ENCODE data around the gene AGBL2. TPM values are rescaled to one million over a fixed set of nuclear protein-coding genes. Genes with fewer than 3 reads are reported as not detected.
A peak's percentile ranks its signal among the peaks of the same experiment; 100 is the strongest.
"Not testable (repeated sequence)": the region's sequence is repeated elsewhere in the genome, so short reads cannot be mapped to it uniquely, and the experiment has no call there.

Gene AGBL2
- total and polyA plus RNA-seq, 2 donors = 1.6 to 3.5 TPM

DNA sequence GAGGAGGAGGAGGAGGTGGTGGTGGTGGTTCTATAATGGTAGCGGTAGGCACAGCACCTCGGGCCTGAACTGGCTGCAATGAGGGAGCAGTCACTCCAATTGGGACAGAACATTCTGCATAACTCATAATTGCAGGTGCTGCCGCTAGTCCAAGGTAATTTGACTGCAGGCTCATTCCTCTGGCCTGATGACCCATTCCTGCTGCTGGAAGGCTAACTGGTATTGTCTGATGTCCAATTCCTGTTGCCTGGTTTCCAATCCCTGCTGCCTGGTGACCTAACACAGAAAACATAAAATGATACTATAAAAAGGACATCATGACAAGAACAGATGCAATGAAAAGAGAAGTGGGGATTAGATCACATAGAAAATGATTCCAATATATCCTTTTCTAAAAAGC, 7.9 kb upstream of the AGBL2 start:
- WGBS = 85% methylated on average over 3 of the region's 3 CpGs
- no peaks in the 10 kb centered on the region for H3K4me1 ChIP-seq (ENCODE audit: insufficient read depth)
- no peak overlapping the region for H3K4me3 ChIP-seq (ENCODE audit: low read depth, low read length)
- no peak overlapping the region for H3K27ac ChIP-seq (ENCODE audit: low read depth)
- peaks cover 8% of the 10 kb centered on the region for H3K36me3 ChIP-seq (ENCODE audit: insufficient read depth)
- no peak for DNase-seq (ENCODE audit: extremely low spot score)

DNA sequence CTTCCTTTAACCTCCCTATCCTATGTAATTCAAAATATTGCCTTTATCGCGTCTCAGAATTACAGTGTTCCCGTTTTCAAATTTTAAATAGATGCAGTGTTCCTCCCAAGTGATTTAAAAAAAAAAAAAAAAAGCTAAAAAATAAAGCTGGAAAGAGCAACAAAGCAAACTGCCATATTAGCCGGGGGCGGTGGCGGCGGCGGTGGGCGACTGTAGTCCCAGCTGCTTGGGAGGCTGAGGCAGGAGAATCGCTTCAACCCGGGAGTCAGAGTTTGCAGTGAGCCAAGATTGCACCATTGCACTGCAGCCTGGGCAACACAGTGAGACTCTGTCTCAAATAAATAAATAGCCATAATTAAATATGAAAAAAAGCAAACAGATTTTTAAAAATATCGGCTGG, 5.5 kb upstream of the AGBL2 start:
- no peak overlapping the region for H3K27ac ChIP-seq (ENCODE audit: low read depth)
- H3K4me1 ChIP-seq (ENCODE audit: insufficient read depth) = no peaks in the 10 kb centered on the region
- peaks cover 8% of the 10 kb centered on the region for H3K36me3 ChIP-seq (ENCODE audit: insufficient read depth)
- no peak overlapping the region for H3K4me3 ChIP-seq (ENCODE audit: low read depth, low read length)
- WGBS = 98% methylated on average over 12 of the region's 12 CpGs
- DNase-seq (ENCODE audit: extremely low spot score) = no peak

DNA sequence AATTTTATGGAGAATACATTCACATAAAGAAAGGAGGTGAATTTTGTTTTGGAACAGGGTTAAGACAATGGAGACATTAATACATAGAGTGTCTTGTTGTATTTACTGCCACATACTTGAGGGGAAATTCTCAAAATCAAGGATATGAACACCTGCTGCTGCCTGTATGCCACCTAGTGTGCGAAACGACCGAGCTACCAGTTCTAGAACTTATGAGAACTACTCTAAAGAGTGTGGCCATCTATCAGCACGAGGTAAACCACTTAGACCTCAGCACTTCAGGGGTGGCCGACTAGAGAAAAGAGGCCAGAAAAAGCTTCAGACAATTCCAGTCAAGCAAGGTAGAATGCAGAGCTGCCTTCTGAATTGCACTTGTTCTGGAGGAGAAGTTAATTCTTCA, 1.5 kb upstream of the AGBL2 start:
- H3K36me3 ChIP-seq (ENCODE audit: insufficient read depth) = peaks cover 2% of the 10 kb centered on the region
- no peaks in the 10 kb centered on the region for H3K4me1 ChIP-seq (ENCODE audit: insufficient read depth)
- no peak overlapping the region for H3K4me3 ChIP-seq (ENCODE audit: low read depth, low read length)
- no peak overlapping the region for H3K27ac ChIP-seq (ENCODE audit: low read depth)
- 74% methylated on average over 5 of the region's 5 CpGs for WGBS
- DNase-seq (ENCODE audit: extremely low spot score) = no peak

DNA sequence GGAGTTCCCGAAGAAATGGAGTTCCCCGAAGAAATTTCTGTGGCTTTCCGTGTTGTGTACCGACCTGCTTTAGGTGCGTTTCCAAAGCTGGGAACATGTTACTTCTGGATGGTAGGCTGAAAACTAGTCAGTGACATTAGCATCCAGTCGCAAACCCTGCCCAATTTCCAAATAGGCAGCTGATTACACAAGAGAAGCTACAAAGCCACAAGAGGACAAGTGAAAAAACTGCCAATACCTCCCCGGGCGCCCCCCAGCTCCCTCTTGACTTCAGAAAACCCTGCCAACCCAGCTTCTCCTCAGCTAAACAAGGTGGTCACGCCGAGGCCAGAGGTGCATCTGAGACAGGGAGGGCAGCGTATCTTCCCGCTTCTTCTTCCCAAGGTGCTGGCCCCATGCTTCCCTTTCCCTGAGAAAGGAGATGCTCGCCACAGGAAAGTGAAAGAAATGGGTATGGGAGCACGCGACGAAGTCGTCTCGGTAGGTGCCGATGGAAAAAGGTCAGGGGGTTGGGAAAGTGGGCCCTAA, 551 bp downstream of the AGBL2 start:
- 13% methylated on average over 19 of the region's 19 CpGs for WGBS
- DNase-seq (ENCODE audit: extremely low spot score) = no peak
- Histone ChIP-seq H3K4me3 (ENCODE audit: low read depth, low read length) (peak overlapping the region; percentile 56), H3K4me1 (ENCODE audit: insufficient read depth) (no peaks in the 10 kb centered on the region), H3K36me3 (ENCODE audit: insufficient read depth) (peaks cover under 1% of the 10 kb centered on the region), H3K27ac (ENCODE audit: low read depth) (no peak overlapping the region)

DNA sequence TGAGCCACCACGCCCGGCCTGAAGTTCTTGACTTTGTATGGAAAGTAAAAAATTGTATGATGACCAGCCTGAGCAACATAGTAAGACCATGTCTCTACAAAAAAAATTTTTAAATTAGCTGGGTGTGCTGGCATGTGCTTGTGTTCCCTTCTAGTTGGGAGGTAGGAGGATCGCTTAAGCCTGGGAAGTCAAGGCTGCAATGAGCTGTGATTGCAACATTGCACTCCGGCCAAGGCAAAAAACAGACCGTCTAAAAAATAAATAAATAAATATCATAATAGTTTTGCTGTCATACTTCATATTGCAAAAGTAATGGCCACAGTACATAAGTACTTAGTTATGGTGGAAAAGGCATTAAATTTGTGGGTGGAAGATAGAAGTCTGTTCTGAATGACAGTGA, 3.4 kb downstream of the AGBL2 start:
- no peaks in the 10 kb centered on the region for H3K4me1 ChIP-seq (ENCODE audit: insufficient read depth)
- 83% methylated on average over 5 of the region's 5 CpGs for WGBS
- no peak overlapping the region for H3K27ac ChIP-seq (ENCODE audit: low read depth)
- H3K4me3 ChIP-seq (ENCODE audit: low read depth, low read length) = no peak overlapping the region
- H3K36me3 ChIP-seq (ENCODE audit: insufficient read depth) = no peaks in the 10 kb centered on the region
- no peak for DNase-seq (ENCODE audit: extremely low spot score)

DNA sequence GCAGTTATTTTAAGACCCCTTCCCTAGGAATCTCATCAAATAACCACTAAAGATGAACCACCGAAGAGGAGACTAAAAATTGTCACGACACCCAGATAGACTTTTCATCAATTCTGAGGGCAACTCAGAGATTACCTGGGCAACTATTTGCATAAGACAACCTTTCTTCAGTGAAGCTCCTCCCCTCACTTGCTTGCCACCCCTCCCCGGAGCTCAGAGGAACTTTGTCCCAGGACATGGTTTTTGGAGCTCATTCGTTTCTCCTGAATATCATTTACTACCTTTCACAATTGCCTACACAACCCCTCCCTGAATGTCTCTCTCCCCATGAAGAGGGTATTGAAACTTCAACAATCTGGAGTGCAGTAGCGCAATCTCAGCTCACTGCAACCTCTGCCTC, 3.9 kb downstream of the AGBL2 start:
- Histone ChIP-seq H3K27ac (ENCODE audit: low read depth) (no peak overlapping the region), H3K4me3 (ENCODE audit: low read depth, low read length) (no peak overlapping the region), H3K36me3 (ENCODE audit: insufficient read depth) (no peaks in the 10 kb centered on the region), H3K4me1 (ENCODE audit: insufficient read depth) (no peaks in the 10 kb centered on the region)
- WGBS = 84% methylated on average over 5 of the region's 5 CpGs
- no peak for DNase-seq (ENCODE audit: extremely low spot score)

DNA sequence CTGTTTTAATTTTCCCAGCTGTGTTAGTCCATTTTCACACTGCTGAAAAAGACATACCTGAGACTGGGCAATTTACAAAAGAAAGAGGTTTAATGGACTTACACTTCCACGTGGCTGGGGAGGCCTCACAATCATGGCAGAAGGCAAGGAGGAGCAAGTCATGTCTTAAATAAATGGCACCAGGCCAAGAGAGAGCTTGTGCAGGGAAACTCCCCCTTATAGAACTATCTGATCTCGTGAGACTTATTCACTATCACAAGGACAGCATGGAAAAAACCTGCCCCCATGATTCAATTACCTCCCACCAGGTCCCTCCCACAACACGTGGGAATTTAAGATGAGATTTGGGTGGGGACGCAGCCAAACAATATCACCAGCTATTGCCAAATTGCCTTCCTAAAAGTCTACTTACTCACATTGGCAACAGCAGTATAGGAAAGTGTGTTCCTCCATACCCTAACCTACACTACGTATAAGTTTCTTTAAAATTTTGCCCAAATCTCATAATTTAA, 7.8 kb downstream of the AGBL2 start:
- H3K27ac ChIP-seq (ENCODE audit: low read depth); H3K36me3 ChIP-seq (ENCODE audit: insufficient read depth); H3K4me1 ChIP-seq (ENCODE audit: insufficient read depth); H3K4me3 ChIP-seq (ENCODE audit: low read depth, low read length); DNase-seq (ENCODE audit: extremely low spot score): not testable (repeated sequence)
- 87% methylated on average over 5 of the region's 5 CpGs for WGBS

DNA sequence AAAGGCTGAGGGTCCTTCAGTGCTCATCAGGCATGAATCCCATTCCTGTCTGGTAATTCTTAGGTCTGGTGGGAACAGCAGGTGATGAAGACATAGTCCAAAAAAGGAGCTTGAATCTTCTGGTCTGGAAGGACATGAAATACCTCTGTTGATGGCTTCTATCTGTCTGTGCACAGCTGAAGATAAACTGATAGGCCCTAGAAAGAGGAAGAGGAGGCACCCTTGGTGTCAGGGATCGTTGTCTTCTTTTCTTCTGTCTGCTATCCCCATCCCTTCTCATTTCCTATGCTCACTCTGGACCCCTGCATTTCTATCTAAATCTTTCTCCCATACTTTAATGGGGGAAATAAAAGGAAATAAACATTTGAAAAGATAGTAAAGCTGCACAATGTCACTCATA, 9.4 kb downstream of the AGBL2 start:
- H3K4me3 ChIP-seq (ENCODE audit: low read depth, low read length) = no peak overlapping the region
- no peaks in the 10 kb centered on the region for H3K36me3 ChIP-seq (ENCODE audit: insufficient read depth)
- DNase-seq (ENCODE audit: extremely low spot score) = no peak
- H3K4me1 ChIP-seq (ENCODE audit: insufficient read depth) = no peaks in the 10 kb centered on the region
- 52% methylated on average over 1 of the region's 1 CpG for WGBS
- no peak overlapping the region for H3K27ac ChIP-seq (ENCODE audit: low read depth)

DNA sequence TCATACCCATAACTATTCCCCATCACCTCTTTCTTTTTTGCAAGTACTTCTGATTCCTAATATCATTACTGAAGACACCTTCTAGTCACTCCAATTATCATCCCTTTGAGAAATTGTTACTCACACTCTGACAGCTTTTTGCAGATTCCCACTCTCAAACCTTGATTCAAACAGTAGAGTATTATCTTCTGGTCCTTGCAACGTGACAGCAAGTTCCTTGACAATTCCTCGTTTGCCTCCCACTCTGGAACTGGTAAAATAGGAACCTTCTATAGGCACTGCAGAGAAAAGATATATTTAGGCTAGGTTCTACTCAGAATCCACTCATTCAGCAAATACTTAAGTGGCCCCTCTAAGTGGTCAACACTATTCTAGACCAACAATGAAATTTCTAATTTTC, 23.2 kb downstream of the AGBL2 start:
- DNase-seq (ENCODE audit: extremely low spot score) = no peak
- WGBS = 58% methylated on average over 2 of the region's 2 CpGs
- Histone ChIP-seq H3K27ac (ENCODE audit: low read depth) (no peak overlapping the region), H3K36me3 (ENCODE audit: insufficient read depth) (no peaks in the 10 kb centered on the region), H3K4me1 (ENCODE audit: insufficient read depth) (no peaks in the 10 kb centered on the region), H3K4me3 (ENCODE audit: low read depth, low read length) (no peak overlapping the region)

DNA sequence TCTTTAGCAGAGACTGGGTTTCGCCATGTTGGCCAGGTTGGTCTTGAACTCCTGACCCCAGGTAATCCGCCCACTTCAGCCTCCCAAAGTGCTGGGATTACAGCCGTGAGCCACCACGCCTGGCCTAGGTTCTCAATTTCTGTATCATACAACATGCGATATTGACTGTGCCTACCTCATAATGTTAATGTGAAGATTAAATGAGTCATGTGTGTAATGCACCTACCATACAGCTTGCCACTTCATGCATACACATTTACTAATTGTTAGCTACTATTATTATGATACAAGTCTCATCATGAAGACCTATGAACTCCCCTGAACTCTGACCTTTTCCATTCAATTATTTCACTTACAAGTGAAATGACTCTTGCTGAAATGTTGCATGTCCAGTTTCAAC, 25.7 kb downstream of the AGBL2 start:
- no peak for DNase-seq (ENCODE audit: extremely low spot score)
- WGBS = 94% methylated on average over 5 of the region's 5 CpGs
- H3K4me3 ChIP-seq (ENCODE audit: low read depth, low read length) = no peak overlapping the region

DNA sequence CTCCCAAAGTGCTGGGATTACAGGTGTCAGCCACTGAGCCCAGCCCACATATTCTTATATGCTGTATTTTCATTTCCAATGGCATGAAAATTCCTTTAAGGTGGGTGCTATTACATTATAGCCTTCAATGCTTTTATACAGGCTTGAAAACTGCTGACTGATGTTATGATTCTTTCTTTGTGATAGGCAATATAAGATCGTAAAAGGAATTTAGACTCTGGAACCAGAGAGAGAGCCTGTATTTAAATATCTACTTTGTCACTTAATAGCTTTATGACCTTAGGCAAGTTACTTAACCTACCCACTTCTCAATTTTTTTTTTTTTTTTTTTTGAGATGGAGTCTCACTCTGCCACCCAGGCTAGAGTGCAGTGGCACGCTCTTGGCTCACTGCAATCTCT, 26.2 kb downstream of the AGBL2 start:
- no peak for DNase-seq (ENCODE audit: extremely low spot score)
- no peaks in the 10 kb centered on the region for H3K36me3 ChIP-seq (ENCODE audit: insufficient read depth)
- no peak overlapping the region for H3K27ac ChIP-seq (ENCODE audit: low read depth)
- WGBS = 90% methylated on average over 2 of the region's 2 CpGs
- no peak overlapping the region for H3K4me3 ChIP-seq (ENCODE audit: low read depth, low read length)
- no peaks in the 10 kb centered on the region for H3K4me1 ChIP-seq (ENCODE audit: insufficient read depth)

More for the DNA sequence above, 25.7 kb downstream of the AGBL2 start:
- no peaks in the 10 kb centered on the region for H3K4me1 ChIP-seq (ENCODE audit: insufficient read depth)
- H3K36me3 ChIP-seq (ENCODE audit: insufficient read depth) = no peaks in the 10 kb centered on the region
- no peak overlapping the region for H3K27ac ChIP-seq (ENCODE audit: low read depth)

DNA sequence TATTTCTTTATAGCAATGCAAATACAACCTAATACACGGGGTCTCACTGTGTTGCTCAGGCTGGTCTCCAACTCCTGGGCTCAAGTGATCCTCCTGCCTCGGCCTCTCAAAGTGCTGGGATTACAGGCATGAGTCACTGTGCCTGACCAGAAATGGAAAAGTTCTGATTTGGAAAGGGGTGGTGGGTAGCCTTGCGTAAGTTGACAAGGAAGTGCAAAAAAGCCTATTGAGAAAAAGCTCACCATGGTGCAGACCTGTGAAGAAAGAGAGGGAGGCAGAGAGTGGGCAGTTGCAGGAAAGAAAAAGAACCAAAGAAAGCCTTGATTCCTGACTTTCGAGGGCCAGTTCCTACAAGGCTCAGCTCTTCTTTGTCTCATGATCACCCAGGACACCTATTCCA, 27.1 kb downstream of the AGBL2 start:
- no peak overlapping the region for H3K4me3 ChIP-seq (ENCODE audit: low read depth, low read length)
- WGBS = 95% methylated on average over 4 of the region's 4 CpGs

DNA sequence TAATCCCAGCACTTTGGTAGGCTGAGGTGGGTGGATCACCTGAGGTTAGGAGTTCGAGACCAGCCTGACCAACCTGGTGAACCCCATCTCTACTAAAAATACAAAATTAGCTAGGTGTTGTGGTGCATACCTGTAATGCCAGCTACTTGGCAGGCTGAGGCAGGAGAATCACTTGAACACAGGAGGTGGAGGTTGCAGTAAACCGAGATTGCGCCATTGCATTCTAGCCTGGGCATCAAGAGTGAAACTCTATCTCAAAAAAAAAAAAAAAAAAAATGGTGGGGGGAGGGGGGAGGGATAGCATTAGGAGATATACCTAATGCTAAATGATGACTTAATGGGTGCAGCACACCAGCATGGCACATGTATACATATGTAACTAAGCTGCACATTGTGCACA, 28.5 kb downstream of the AGBL2 start:
- not testable (repeated sequence) for H3K27ac ChIP-seq (ENCODE audit: low read depth); H3K4me1 ChIP-seq (ENCODE audit: insufficient read depth); H3K4me3 ChIP-seq (ENCODE audit: low read depth, low read length); H3K36me3 ChIP-seq (ENCODE audit: insufficient read depth); DNase-seq (ENCODE audit: extremely low spot score)
- WGBS = 97% methylated on average over 3 of the region's 3 CpGs

More for the DNA sequence above, 27.1 kb downstream of the AGBL2 start:
- no peak for DNase-seq (ENCODE audit: extremely low spot score)
- Histone ChIP-seq H3K36me3 (ENCODE audit: insufficient read depth) (no peaks in the 10 kb centered on the region), H3K27ac (ENCODE audit: low read depth) (no peak overlapping the region), H3K4me1 (ENCODE audit: insufficient read depth) (no peaks in the 10 kb centered on the region)

DNA sequence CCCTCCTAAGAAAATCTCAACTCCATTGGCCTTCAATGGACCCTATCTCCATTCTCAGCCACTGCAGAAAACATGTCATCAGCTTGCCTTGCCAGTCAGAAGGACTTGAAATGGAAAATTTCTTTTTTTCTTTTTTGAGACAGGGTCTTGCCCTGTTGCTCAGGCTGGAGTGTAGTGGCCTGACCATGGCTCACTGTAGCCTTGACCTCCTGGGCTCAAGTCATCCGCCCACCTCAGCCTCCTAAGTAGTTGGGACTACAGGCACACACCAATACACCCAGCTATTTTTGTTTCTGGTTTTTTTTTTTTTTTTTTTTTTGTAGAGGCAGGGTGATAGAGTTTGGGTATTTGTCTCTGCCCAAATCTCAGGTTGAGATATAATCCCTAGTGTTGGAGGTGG, 29.0 kb downstream of the AGBL2 start:
- no peak for DNase-seq (ENCODE audit: extremely low spot score)
- Histone ChIP-seq H3K36me3 (ENCODE audit: insufficient read depth) (no peaks in the 10 kb centered on the region), H3K4me3 (ENCODE audit: low read depth, low read length) (no peak overlapping the region), H3K4me1 (ENCODE audit: insufficient read depth) (no peaks in the 10 kb centered on the region), H3K27ac (ENCODE audit: low read depth) (no peak overlapping the region)
- 98% methylated on average over 1 of the region's 1 CpG for WGBS

DNA sequence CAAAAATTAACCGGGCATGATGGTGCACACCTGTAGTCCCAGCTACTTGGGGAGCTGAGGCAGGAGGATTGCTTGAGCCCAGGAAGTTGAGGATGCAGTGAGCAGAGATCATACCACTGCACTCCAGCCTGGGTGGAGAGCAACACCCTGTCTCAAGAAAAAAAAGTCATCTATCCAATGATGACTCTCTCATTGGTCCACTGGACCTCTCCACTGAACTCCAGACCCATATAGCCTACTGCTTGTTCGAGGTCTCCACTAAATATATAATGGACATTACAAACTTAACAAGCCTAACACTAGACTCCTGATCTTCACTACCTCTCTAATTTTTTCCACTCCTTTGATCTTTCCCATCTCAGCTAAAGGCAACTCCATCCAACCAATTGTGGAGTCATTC, 39.3 kb downstream of the AGBL2 start:
- no peak for DNase-seq (ENCODE audit: extremely low spot score)
- Histone ChIP-seq H3K4me3 (ENCODE audit: low read depth, low read length) (no peak overlapping the region), H3K4me1 (ENCODE audit: insufficient read depth) (no peaks in the 10 kb centered on the region), H3K36me3 (ENCODE audit: insufficient read depth) (no peaks in the 10 kb centered on the region), H3K27ac (ENCODE audit: low read depth) (no peak overlapping the region)
- 93% methylated on average over 2 of the region's 2 CpGs for WGBS
